GM12878 (cell line): ENCODE results near the gene CRB2. TPM values are rescaled to one million over a fixed set of nuclear protein-coding genes. Genes with fewer than 3 reads are reported as not detected.

ENCODE experiments used
- ATAC-seq: fragments of 200-7000 bp; cut with Tn5 transposase; 3 replicates; pipeline ENCODE4 v1.9.1; 2020; ENCODE audit warnings: mild to moderate bottlenecking, moderate library complexity
- BruUV-seq: library from RNA; stranded (reverse); fragments of 400-500 nt; replicated peaks from 2 replicates; lab custom pipeline; 2021; lab: Mats Ljungman, UMichigan
- CTCF ChIA-PET: fragments of 300-600 bp; sonication (Branson Sonifier 250); formaldehyde crosslinking; extraction: SDS; loops from one replicate; lab custom pipeline; 2021; ENCODE audit warnings: inconsistent platforms; lab: Yijun Ruan, JAX
- POLR2A ChIA-PET: fragments of 350-600 bp; formaldehyde crosslinking; extraction: SDS; loops from one replicate; lab custom pipeline; 2021; ENCODE audit warnings: inconsistent platforms; lab: Charles Lee
- RAD21 ChIA-PET: fragments of 300-600 bp; sonication (Branson Sonifier 250); formaldehyde crosslinking; loops from one replicate; lab custom pipeline; 2023; ENCODE audit warnings: antibody characterized with exemption; ENCODE audit not compliant: unreplicated experiment; lab: Charles Lee
- SMC1A ChIA-PET: fragments of 300-600 bp; sonication (Branson Sonifier 250); formaldehyde crosslinking; loops from one replicate; lab custom pipeline; 2023; ENCODE audit not compliant: unreplicated experiment, uncharacterized antibody; lab: Charles Lee
- DNase-seq: peaks from one replicate; pipeline ENCODE4 v3.0.0-alpha.2; 2011; ENCODE audit warnings: low read depth, low spot score
- FAIRE-seq: peaks from 3 replicates; lab custom pipeline; 2011; peaks lifted over from hg19 to GRCh38; lab: Jason Lieb, UNC
- H2AFZ ChIP-seq: 2 replicates; pipeline ENCODE4 v1.6.0; 2011; ENCODE audit warnings: low read depth, low read length, control low read depth; ENCODE audit not compliant: control insufficient read depth
- H3K27ac ChIP-seq: 2 replicates; pipeline ENCODE4 v1.5.1; 2011; ENCODE audit warnings: control low read depth; ENCODE audit not compliant: control insufficient read depth, insufficient read depth
- H3K27me3 ChIP-seq, 2 experiments: replicated peaks in 1 of 2; 2 replicates each; pipeline versions ENCODE4 v1.6.0 to v1.6.1; 2011; ENCODE audit warnings: low read length in 1 of 2; ENCODE audit not compliant: control insufficient read depth in 2 of 2, insufficient read depth in 2 of 2
- H3K36me3 ChIP-seq, 2 experiments: 2 replicates each; pipeline ENCODE4 v1.5.1; 2011; ENCODE audit warnings: low read length in 1 of 2; ENCODE audit not compliant: control insufficient read depth in 2 of 2, insufficient read depth in 2 of 2
- H3K4me1 ChIP-seq: 2 replicates; pipeline ENCODE4 v1.6.1; 2011; ENCODE audit warnings: mild to moderate bottlenecking, low read length, moderate library complexity, mixed read lengths; ENCODE audit not compliant: control insufficient read depth, insufficient read depth
- H3K4me2 ChIP-seq: 2 replicates; pipeline ENCODE4 v1.6.0; 2011; ENCODE audit warnings: control low read depth; ENCODE audit not compliant: control insufficient read depth, insufficient read depth
- H3K4me3 ChIP-seq: fragments of 200-600 bp; sonication (generic); 2 replicates; pipeline ENCODE4 v1.5.1; 2016
- H3K79me2 ChIP-seq: 2 replicates; pipeline ENCODE4 v1.6.0; 2011; ENCODE audit warnings: low read length; ENCODE audit not compliant: control insufficient read depth, insufficient read depth
- H3K9ac ChIP-seq: 2 replicates; pipeline ENCODE4 v1.8.0; 2011; ENCODE audit warnings: low read length, control low read depth, mixed read lengths; ENCODE audit not compliant: control insufficient read depth, insufficient read depth
- H3K9me3 ChIP-seq: replicated peaks from 3 replicates; pipeline ENCODE4 v1.5.1; 2011; ENCODE audit warnings: mild to moderate bottlenecking, low read length; ENCODE audit not compliant: control insufficient read depth, insufficient read depth
- H4K20me1 ChIP-seq: 2 replicates; pipeline ENCODE4 v1.6.0; 2011; ENCODE audit not compliant: control insufficient read depth, insufficient read depth
- BCL11A ChIP-seq: IDR thresholded peaks from 2 replicates; pipeline ENCODE4 v1.6.1; 2011; ENCODE audit warnings: low read depth, low read length
- E2F8 ChIP-seq: fragments of 450-650 bp; IDR thresholded peaks from 2 replicates; pipeline ENCODE4 v1.6.1; 2018; ENCODE audit warnings: mild to moderate bottlenecking, low read depth, moderate library complexity; ENCODE audit not compliant: partially characterized antibody
- IKZF1 ChIP-seq: fragments of 450-650 bp; conservative IDR thresholded peaks from 2 replicates; pipeline ENCODE4 v1.6.1; 2017; ENCODE audit warnings: antibody characterized with exemption, mild to moderate bottlenecking
- IKZF2 ChIP-seq, 2 experiments: fragments of 450-650 bp; IDR thresholded peaks; 2 replicates each; pipeline ENCODE4 v1.6.1; 2017; ENCODE audit warnings: mild to moderate bottlenecking in 2 of 2, moderate library complexity in 2 of 2
- JUND ChIP-seq: IDR thresholded peaks from 2 replicates; pipeline ENCODE4 v1.6.1; 2012; ENCODE audit warnings: low read depth, mild to moderate bottlenecking, low read length, improper control_type of control experiment, moderate library complexity
- NFIC ChIP-seq: IDR thresholded peaks from 2 replicates; pipeline ENCODE4 v1.6.1; 2012; ENCODE audit warnings: low read depth, mild to moderate bottlenecking, inconsistent platforms, low read length, moderate library complexity
- NR2C1 ChIP-seq: fragments of 450-650 bp; IDR thresholded peaks from 2 replicates; pipeline ENCODE4 v1.6.1; 2017; ENCODE audit warnings: antibody characterized with exemption, mild to moderate bottlenecking, moderate library complexity
- NR2F1 ChIP-seq: fragments of 450-650 bp; conservative IDR thresholded peaks from 2 replicates; pipeline ENCODE4 v1.6.1; 2017; ENCODE audit warnings: mild to moderate bottlenecking
- POLR2AphosphoS2 ChIP-seq: IDR thresholded peaks from 2 replicates; pipeline ENCODE4 v1.6.1; 2011; ENCODE audit warnings: low read depth, mild to moderate bottlenecking, low read length, improper control_type of control experiment, moderate library complexity
- POU2F2 ChIP-seq: IDR thresholded peaks from 3 replicates; pipeline ENCODE4 v1.6.1; 2011; ENCODE audit warnings: low read depth, mild to moderate bottlenecking, low read length, borderline replicate concordance
- RAD21 ChIP-seq: IDR thresholded peaks from 2 replicates; pipeline ENCODE4 v1.6.1; 2011; ENCODE audit warnings: mild to moderate bottlenecking, low read depth, low read length, moderate library complexity; ENCODE audit not compliant: insufficient read depth
- RB1 ChIP-seq: fragments of 450-650 bp; formaldehyde crosslinking; IDR thresholded peaks from 2 replicates; pipeline ENCODE4 v1.6.1; 2017; ENCODE audit warnings: mild to moderate bottlenecking, borderline replicate concordance
- SUPT20H ChIP-seq: IDR thresholded peaks from 2 replicates; pipeline ENCODE4 v1.6.1; 2011; ENCODE audit warnings: low read depth, mild to moderate bottlenecking, low read length, moderate library complexity, borderline replicate concordance; ENCODE audit not compliant: control insufficient read depth
- TARDBP ChIP-seq: IDR thresholded peaks from 2 replicates; pipeline ENCODE4 v1.6.1; 2016; ENCODE audit warnings: borderline replicate concordance
- WRNIP1 ChIP-seq: IDR thresholded peaks from 2 replicates; pipeline ENCODE4 v1.6.1; 2011; ENCODE audit warnings: low read depth, low read length, improper control_type of control experiment, borderline replicate concordance
- ZBTB11 ChIP-seq: fragments of 450-650 bp; formaldehyde crosslinking; IDR thresholded peaks from 2 replicates; pipeline ENCODE4 v1.5.0; 2022; ENCODE audit warnings: mild to moderate bottlenecking, missing genetic modification characterization
- ZNF207 ChIP-seq: fragments of 450-650 bp; IDR thresholded peaks from 2 replicates; pipeline ENCODE4 v1.6.1; 2014; ENCODE audit warnings: antibody characterized with exemption, mild to moderate bottlenecking, borderline replicate concordance
- WGBS: methylation state at CpG from one replicate; pipeline ENCODE4 v1.1.6; 2016; ENCODE audit warnings: low lambda C conversion rate; ENCODE audit not compliant: insufficient replicate concordance, insufficient coverage; ENCODE audit errors: missing lambda C conversion rate; 5-methylcytosine and 5-hydroxymethylcytosine counted together
- in situ Hi-C: fragments of 300-500 bp; cut with MboI; formaldehyde crosslinking; loops from 9 replicates; pipeline ENCODE4 v1.14.3; 2018; ENCODE audit warnings: mixed read lengths
- intact Hi-C: fragments of 100-400 bp; cut with micrococcal nuclease; formaldehyde crosslinking; loops from one replicate; pipeline ENCODE4 v1.14.2; 2022; ENCODE audit not compliant: unreplicated experiment
- polyA plus RNA-seq, 11 experiments: library from polyadenylated mRNA; depleted of rRNA in 4 of 11; unstranded in 6 of 11; stranded (reverse) in 5 of 11; fragments of >200 nt; fragmentation: Nextera tagmentation in 4 of 11; fragmentation: Illumina TruSeq in 1 of 11; extraction: Ambion mirVana in 4 of 11; extraction: Trizol in 1 of 11; gene quantifications; 1 replicate in 1 of 11; 2 replicates in 10 of 11; pipeline versions ENCODE4 v1.2.1 to v1.2.3, GENCODE V29; 2011 to 2016; ENCODE audit warnings: inconsistent platforms in 2 of 11, missing spikeins in 2 of 11, low read depth in 1 of 11
- total RNA-seq, 4 experiments: library from RNA; depleted of rRNA in 3 of 4; stranded (reverse); fragments of >200 nt in 3 of 4; fragmentation: Illumina TruSeq in 1 of 4; extraction: Trizol in 1 of 4; gene quantifications; 2 replicates each; pipeline versions ENCODE4 v1.2.1 to v1.2.3, GENCODE V29; 2013 to 2021

The CRB2 gene
- total and polyA plus RNA-seq, 10 of the 15 experiments (the other 5 are each of a cell fraction or from before 2014, with no cell fraction given), result 0.01 to 0.80 (median 0.23) TPM; not detected in 3

- TF ChIP-seq SUPT20H (no peak), NR2C1 (no peak), NFIC (no peak), POU2F2 (no peak), BCL11A (no peak), IKZF1 (no peak), TARDBP (no peak), ZNF207 (no peak), RAD21 (0 out of 2 replicates have a peak, but pooled peaks have one; percentile 17)
Measured at GRCh38 chr9:123335193-123335985, 20.6 kb upstream of the CRB2 start (continued).

GRCh38 chr9:123335986-123336329 is 20.0 kb upstream of the CRB2 start:
- H3K9me3 ChIP-seq, result no peaks in the 10 kb centered on the region
- no peaks in the 10 kb centered on the region for H3K36me3 ChIP-seq
- ATAC-seq, result no peak
- H3K4me2 ChIP-seq, result 0 out of 2 replicates have a peak overlapping the region, but pooled peaks have one; percentile 14
- H3K27me3 ChIP-seq, result no peaks in the 10 kb centered on the region
- H2AFZ ChIP-seq, result no peak overlapping the region
- intact Hi-C loops (loop anchor here (5.0 kb wide), 1 partner anchor 159 kb away; no protein-coding TSS in a partner anchor), in situ Hi-C loops (no loop called here)
- H3K4me3 ChIP-seq, result no peak overlapping the region
- H3K9ac ChIP-seq, result no peak overlapping the region
- no peaks in the 10 kb centered on the region for H4K20me1 ChIP-seq
- RAD21 ChIA-PET, result interaction anchor here (0.5 to 7.9 kb wide), 6 partner anchors 10 to 102 kb away, joined by 3 to 61 read pairs (median 4); no protein-coding TSS in a partner anchor
- DNase-seq, result no peak
- WGBS, result 67% methylated on average over 6 of the region's 6 CpGs
- peaks cover 60% of the 10 kb centered on the region for H3K4me1 ChIP-seq
- POLR2A ChIA-PET, result interaction anchor here (0.6 to 2.5 kb wide), 4 partner anchors 9 to 102 kb away, joined by 4 to 9 read pairs (median 4); no protein-coding TSS in a partner anchor
- no TSS peak for BruUV-seq
- FAIRE-seq, result no peak
- SMC1A ChIA-PET, result interaction anchor here (0.8 to 12.9 kb wide), 4 partner anchors 9 to 72 kb away, joined by 3 to 268 read pairs (median 3); no protein-coding TSS in a partner anchor
- CTCF ChIA-PET, result interaction anchor here (1.1 to 4.8 kb wide), 2 partner anchors 10 to 15 kb away, joined by 3 to 56 read pairs; no protein-coding TSS in a partner anchor
- no peaks in the 10 kb centered on the region for H3K79me2 ChIP-seq
- H3K27ac ChIP-seq, result no peak overlapping the region
- TF ChIP-seq POLR2AphosphoS2 (no peak), RB1 (no peak), E2F8 (no peak), JUND (no peak), ZBTB11 (CRISPR knock-in tag) (no peak), WRNIP1 (no peak), IKZF2 (IDR thresholded peaks at IDR 0.05) (no peak), NR2F1 (no peak)
